H1 (cell line): ENCODE data around the gene RNF125. TPM values are rescaled to one million over a fixed set of nuclear protein-coding genes. Genes with fewer than 3 reads are reported as not detected.

ENCODE experiments used
- ASH2L ChIP-seq: fragments of 200-600, 300-600 bp; sonication (generic); IDR thresholded peaks from one replicate; pipeline ENCODE4 v1.7.1; 2017; ENCODE audit warnings: low read length
- BCL11A ChIP-seq, 2 experiments: IDR thresholded peaks; one replicate each; pipeline ENCODE4 v1.6.1; 2011; ENCODE audit warnings: low read depth in 2 of 2, low read length in 2 of 2, mild to moderate bottlenecking in 2 of 2
- CHD2 ChIP-seq: IDR thresholded peaks from 2 replicates; pipeline ENCODE4 v1.6.1; 2012; ENCODE audit warnings: low read length, improper control_type of control experiment
- CREB1 ChIP-seq: IDR thresholded peaks from 2 replicates; pipeline ENCODE4 v1.6.1; 2012; ENCODE audit warnings: inconsistent platforms
- FOSL1 ChIP-seq: IDR thresholded peaks from 2 replicates; pipeline ENCODE4 v1.6.1; 2011; ENCODE audit warnings: mild to moderate bottlenecking, low read depth, low read length, moderate library complexity; ENCODE audit not compliant: insufficient read depth
- GTF2F1 ChIP-seq: IDR thresholded peaks from 2 replicates; pipeline ENCODE4 v1.6.1; 2012; ENCODE audit warnings: low read depth, low read length, improper control_type of control experiment, borderline replicate concordance
- HDAC2 ChIP-seq, 2 experiments: fragments of 300-600 bp in 1 of 2; sonication (generic) in 1 of 2; IDR thresholded peaks; 2 replicates each; pipeline ENCODE4 v1.6.1; 2011 to 2012; ENCODE audit warnings: low read depth in 2 of 2, low read length in 2 of 2, mild to moderate bottlenecking in 2 of 2, moderate library complexity in 2 of 2, borderline replicate concordance in 1 of 2, inconsistent platforms in 1 of 2
- KDM1A ChIP-seq: fragments of 200-600, 300-600 bp; sonication (generic); IDR thresholded peaks from 2 replicates; pipeline ENCODE4 v1.7.1; 2016; ENCODE audit warnings: mild to moderate bottlenecking, low read length, borderline replicate concordance
- RNF2 ChIP-seq: fragments of 200-900, 300-1000 bp; sonication (generic); IDR thresholded peaks from 2 replicates; pipeline ENCODE4 v1.7.1; 2016; ENCODE audit warnings: borderline replicate concordance, low read depth, mild to moderate bottlenecking, antibody characterized with exemption, low read length; ENCODE audit not compliant: poor library complexity, severe bottlenecking; ENCODE audit errors: missing control alignments
- SAP30 ChIP-seq: fragments of 300-600 bp; sonication (generic); IDR thresholded peaks from 2 replicates; pipeline ENCODE4 v1.7.1; 2012; ENCODE audit warnings: low read length, moderate library complexity, mild to moderate bottlenecking, inconsistent platforms; ENCODE audit not compliant: insufficient read depth, insufficient replicate concordance
- SIRT6 ChIP-seq: IDR thresholded peaks from one replicate; pipeline ENCODE4 v1.7.1; 2012; ENCODE audit warnings: low read length, inconsistent platforms
- SP1 ChIP-seq: IDR thresholded peaks from 2 replicates; pipeline ENCODE4 v1.6.1; 2011; ENCODE audit warnings: low read depth, low read length
- SP2 ChIP-seq: IDR thresholded peaks from 2 replicates; pipeline ENCODE4 v1.6.1; 2012; ENCODE audit warnings: mild to moderate bottlenecking, low read length, inconsistent platforms
- TBP ChIP-seq: IDR thresholded peaks from 2 replicates; pipeline ENCODE4 v1.6.1; 2011; ENCODE audit warnings: low read depth, low read length, improper control_type of control experiment
- TCF12 ChIP-seq: IDR thresholded peaks from 2 replicates; pipeline ENCODE4 v1.6.1; 2011; ENCODE audit warnings: low read depth, mild to moderate bottlenecking, low read length
- ZNF274 ChIP-seq: IDR thresholded peaks from 2 replicates; pipeline ENCODE4 v1.7.0; 2012; ENCODE audit warnings: low read length, borderline replicate concordance; ENCODE audit errors: extremely low read depth
- polyA plus RNA-seq, 7 experiments: library from polyadenylated mRNA; depleted of rRNA in 3 of 7; stranded (reverse) in 5 of 7; unstranded in 2 of 7; fragments of >200 nt in 5 of 7; fragments of 200-250 nt in 2 of 7; gene quantifications; 1 replicate in 5 of 7; 2 replicates in 1 of 7; 4 replicates in 1 of 7; pipeline versions ENCODE4 v1.2.1 to v1.2.3, GENCODE V29; 2011 to 2013; ENCODE audit warnings: missing spikeins in 2 of 7, mixed read lengths in 2 of 7
- total RNA-seq: library from RNA; stranded (reverse); fragmentation: NEBNext Ultra II Directional; extraction: Animal tissue kit (Norgen Biotek cat#: 25700); gene quantifications from 2 replicates; pipeline ENCODE4 v1.2.1, GENCODE V29; 2021
- TF ChIP-seq, protein P1 (sequence below), 3 experiments: IDR thresholded peaks; 1 replicate in 2 of 3; 2 replicates in 1 of 3; pipeline versions ENCODE4 v1.5.1 to v1.6.1; 2011; ENCODE audit warnings: low read length in 3 of 3, mild to moderate bottlenecking in 3 of 3, inconsistent platforms in 2 of 3, low read depth in 1 of 3, moderate library complexity in 1 of 3; ENCODE audit not compliant: insufficient read depth in 1 of 3; ENCODE audit errors: control extremely low read depth in 1 of 3
- TF ChIP-seq, protein P2 (sequence below): IDR thresholded peaks from 2 replicates; pipeline ENCODE4 v1.6.1; 2012; ENCODE audit warnings: low read length, inconsistent platforms
- TF ChIP-seq, protein P3 (sequence below): IDR thresholded peaks from 2 replicates; pipeline ENCODE4 v1.6.1; 2012; ENCODE audit warnings: inconsistent platforms

Gene RNF125
- total and polyA plus RNA-seq, 2 of the 8 experiments (the other 6 are each of a cell fraction or from before 2014, with no cell fraction given), result 14.3 to 15.2 TPM

DNA sequence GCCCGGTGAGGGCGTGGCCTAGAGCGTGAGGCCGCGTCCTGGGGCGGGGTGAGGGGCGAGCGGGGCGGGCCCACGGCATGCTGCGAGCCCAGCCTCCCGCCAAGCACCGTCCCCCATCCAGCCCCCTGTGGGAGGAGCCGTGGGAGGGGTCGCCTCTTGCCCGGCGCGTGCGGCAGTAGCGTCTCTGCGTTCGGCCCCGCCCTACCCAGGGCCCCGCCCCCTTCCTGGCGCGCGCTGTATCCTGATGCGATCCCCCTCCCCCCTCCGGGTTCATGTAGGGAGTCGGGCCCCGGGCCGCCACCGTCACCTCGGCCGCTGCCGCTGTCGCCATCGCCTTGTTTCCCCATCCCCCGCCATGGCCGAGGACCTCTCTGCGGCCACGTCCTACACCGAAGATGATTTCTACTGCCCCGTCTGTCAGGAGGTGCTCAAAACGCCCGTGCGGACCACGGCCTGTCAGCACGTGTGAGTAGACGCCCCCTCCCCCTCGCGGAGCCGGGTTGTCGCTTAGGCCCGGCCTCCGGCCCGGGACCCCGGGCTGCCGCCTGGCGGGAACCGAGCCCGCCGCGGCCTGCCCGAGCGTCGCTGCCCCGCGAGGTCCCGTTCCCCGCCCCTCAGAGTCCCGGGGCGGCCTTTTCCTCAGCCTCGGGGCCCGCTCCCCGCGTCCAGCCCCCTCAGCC, 73.9 kb downstream of the RNF125 start (continued):
- TF ChIP-seq, protein P1, sequence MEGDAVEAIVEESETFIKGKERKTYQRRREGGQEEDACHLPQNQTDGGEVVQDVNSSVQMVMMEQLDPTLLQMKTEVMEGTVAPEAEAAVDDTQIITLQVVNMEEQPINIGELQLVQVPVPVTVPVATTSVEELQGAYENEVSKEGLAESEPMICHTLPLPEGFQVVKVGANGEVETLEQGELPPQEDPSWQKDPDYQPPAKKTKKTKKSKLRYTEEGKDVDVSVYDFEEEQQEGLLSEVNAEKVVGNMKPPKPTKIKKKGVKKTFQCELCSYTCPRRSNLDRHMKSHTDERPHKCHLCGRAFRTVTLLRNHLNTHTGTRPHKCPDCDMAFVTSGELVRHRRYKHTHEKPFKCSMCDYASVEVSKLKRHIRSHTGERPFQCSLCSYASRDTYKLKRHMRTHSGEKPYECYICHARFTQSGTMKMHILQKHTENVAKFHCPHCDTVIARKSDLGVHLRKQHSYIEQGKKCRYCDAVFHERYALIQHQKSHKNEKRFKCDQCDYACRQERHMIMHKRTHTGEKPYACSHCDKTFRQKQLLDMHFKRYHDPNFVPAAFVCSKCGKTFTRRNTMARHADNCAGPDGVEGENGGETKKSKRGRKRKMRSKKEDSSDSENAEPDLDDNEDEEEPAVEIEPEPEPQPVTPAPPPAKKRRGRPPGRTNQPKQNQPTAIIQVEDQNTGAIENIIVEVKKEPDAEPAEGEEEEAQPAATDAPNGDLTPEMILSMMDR (IDR thresholded peaks at IDR 0.05; ENCODE audit: control extremely low read depth in 1 of 3, insufficient read depth in 1 of 3, low read depth in 1 of 3, low read length in 3 of 3), result no peak
- TF ChIP-seq ASH2L (peak; percentile 98), SIRT6 (no peak), TBP (peak; percentile 72), CREB1 (peak; percentile 53; the same call in 1 of the 2 replicates), SAP30 (peak; percentile 8), HDAC2 (IDR thresholded peaks at IDR 0.05; ENCODE audit: borderline replicate concordance in 1 of 2, low read depth in 2 of 2, low read length in 2 of 2) (peak in 1 of 2 experiments; percentile 84; a peak in 1 of 4 replicates), BCL11A (IDR thresholded peaks at IDR 0.05; ENCODE audit: low read depth in 2 of 2, low read length in 2 of 2) (no peak), SP1 (peak; percentile 80), RNF2 (no peak), KDM1A (peak; percentile 84; the same call in 1 of the 2 replicates), SP2 (no peak), CHD2 (0 out of 2 replicates have a peak, but pooled peaks have one; percentile 7), GTF2F1 (no peak), TCF12 (no peak), FOSL1 (0 out of 2 replicates have a peak, but pooled peaks have one; percentile 54), ZNF274 (no peak)
- TF ChIP-seq, protein P2, sequence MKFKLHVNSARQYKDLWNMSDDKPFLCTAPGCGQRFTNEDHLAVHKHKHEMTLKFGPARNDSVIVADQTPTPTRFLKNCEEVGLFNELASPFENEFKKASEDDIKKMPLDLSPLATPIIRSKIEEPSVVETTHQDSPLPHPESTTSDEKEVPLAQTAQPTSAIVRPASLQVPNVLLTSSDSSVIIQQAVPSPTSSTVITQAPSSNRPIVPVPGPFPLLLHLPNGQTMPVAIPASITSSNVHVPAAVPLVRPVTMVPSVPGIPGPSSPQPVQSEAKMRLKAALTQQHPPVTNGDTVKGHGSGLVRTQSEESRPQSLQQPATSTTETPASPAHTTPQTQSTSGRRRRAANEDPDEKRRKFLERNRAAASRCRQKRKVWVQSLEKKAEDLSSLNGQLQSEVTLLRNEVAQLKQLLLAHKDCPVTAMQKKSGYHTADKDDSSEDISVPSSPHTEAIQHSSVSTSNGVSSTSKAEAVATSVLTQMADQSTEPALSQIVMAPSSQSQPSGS, result no peak; the same call in 1 of the 2 replicates
- TF ChIP-seq, protein P3, sequence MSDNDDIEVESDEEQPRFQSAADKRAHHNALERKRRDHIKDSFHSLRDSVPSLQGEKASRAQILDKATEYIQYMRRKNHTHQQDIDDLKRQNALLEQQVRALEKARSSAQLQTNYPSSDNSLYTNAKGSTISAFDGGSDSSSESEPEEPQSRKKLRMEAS, result peak; percentile 87
